GM19240 (cell line): ENCODE data around the gene QRSL1.
A peak's percentile ranks its signal among the peaks of the same experiment; 100 is the strongest.
"Not testable (repeated sequence)": the region's sequence is repeated elsewhere in the genome, so short reads cannot be mapped to it uniquely, and the experiment has no call there.

Experiments used
- DNase-seq: peaks from one replicate; pipeline ENCODE4 v3.0.0; 2011; ENCODE audit warnings: low spot score; ENCODE audit not compliant: insufficient read length

Gene QRSL1, protein sequence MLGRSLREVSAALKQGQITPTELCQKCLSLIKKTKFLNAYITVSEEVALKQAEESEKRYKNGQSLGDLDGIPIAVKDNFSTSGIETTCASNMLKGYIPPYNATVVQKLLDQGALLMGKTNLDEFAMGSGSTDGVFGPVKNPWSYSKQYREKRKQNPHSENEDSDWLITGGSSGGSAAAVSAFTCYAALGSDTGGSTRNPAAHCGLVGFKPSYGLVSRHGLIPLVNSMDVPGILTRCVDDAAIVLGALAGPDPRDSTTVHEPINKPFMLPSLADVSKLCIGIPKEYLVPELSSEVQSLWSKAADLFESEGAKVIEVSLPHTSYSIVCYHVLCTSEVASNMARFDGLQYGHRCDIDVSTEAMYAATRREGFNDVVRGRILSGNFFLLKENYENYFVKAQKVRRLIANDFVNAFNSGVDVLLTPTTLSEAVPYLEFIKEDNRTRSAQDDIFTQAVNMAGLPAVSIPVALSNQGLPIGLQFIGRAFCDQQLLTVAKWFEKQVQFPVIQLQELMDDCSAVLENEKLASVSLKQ

DNA sequence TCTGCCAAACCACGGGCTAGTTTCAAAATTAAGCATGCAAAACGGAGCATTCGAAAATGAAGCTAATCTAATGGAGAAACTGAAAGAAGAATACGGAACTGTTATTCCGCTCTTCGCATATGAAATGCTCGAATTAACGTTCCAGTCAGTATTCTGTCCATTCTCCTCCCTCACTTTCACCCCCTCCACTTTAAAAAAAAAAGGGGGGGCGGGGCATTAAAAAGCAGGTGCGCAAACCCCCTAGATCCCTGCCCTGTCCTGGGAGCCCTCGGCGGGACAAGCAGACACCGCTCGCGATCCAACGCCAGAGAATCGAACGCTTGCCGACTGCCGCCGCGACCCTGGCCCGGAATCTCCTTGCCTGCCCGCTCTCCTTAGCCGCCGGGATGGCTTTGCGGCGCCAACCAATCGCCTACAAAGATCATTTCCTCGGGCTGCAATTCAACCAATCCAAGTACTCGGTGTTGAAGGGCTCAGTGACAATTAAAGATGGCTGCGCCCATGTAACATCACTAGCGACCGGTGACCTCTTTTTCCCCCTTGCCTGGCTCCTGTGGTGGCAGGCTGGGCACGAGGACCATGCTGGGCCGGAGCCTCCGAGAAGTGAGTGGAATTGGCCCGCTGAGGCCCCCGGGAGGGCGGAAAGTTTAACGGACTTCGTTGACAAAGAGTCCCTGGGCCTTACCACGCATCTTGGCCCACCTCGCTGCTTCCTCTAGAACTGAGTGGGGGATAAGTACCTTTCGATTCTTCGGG lies at the start of gene QRSL1, which contains the start of gene RTN4IP1:
TSS of gene QRSL1 (plus strand) at position 476 of the 756 bp plus-strand sequence. CDS start at position 580, 104 bp downstream.
TSS of gene RTN4IP1 (minus strand) at position 396 of the 756 bp plus-strand sequence. CDS start 477 bp downstream, outside the sequence.
- DNase-seq, result peak; percentile 61

DNA sequence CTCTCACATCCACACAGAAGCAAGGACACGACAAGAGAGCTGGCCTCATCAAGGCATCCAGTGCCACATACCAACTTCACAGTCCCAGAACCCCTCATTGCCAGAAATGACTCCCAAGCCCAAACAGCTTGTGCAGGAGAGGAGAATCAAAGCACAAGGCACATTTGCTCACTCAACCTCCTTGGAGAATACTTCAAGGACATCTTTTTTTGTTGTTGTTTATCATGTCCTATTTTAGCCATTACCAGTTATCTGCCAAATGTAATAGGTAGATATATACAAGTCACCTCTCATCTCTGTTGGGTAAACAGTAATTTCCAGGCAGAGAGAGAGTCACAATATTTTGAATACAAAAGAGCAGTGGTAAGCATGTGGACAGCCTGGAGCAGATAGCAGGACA lies 47.9 kb upstream of the QRSL1 start:
- DNase-seq, result no peak

DNA sequence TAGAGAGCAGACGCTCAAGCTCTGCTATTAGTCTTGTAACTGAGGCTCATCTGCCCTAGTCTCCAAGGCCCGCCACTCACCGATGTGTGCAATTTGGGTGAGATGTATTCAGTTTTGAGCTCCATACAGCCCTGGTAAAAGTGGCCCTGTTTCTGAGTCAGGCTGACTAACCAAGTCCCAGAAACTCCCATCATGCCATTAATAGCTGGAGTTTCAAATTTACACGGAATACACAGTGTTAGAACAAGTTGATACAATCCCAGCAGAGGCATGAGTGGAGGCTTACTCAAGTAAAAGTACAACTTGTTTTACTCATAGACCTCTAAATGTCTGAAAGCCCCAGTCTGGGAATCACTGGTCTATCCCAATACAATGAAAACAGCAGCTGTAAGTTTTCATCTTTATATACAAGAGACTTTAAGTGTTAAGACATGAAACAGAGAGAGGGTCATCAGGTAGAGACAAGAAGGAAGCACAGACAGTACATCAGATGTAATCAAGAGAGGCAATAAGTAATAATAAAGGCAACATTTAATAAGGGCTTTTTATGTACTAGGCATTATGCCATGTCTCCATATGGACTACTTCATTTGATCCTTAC lies 42.5 kb upstream of the QRSL1 start:
- no peak for DNase-seq

DNA sequence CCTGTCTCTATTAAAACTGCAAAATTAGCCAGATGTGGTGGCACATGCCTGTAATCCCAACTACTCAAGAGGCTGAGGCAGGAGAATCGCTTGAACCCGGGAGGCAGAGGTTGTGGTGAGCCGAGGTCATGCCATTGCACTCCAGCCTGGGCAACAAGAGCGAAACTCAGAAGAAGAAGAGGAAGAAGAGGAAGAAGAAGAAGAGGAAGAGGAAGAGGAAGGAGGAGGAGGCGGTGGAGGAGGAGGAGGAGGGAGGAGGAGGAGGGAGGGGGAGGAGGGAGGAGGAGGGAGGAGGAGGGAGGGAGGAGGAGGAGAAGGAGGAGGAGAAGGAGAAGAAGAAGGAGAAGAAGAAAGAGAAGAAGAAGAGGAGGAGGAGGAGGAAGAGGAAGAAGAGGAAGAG lies 40.4 kb upstream of the QRSL1 start:
- DNase-seq, result not testable (repeated sequence)

DNA sequence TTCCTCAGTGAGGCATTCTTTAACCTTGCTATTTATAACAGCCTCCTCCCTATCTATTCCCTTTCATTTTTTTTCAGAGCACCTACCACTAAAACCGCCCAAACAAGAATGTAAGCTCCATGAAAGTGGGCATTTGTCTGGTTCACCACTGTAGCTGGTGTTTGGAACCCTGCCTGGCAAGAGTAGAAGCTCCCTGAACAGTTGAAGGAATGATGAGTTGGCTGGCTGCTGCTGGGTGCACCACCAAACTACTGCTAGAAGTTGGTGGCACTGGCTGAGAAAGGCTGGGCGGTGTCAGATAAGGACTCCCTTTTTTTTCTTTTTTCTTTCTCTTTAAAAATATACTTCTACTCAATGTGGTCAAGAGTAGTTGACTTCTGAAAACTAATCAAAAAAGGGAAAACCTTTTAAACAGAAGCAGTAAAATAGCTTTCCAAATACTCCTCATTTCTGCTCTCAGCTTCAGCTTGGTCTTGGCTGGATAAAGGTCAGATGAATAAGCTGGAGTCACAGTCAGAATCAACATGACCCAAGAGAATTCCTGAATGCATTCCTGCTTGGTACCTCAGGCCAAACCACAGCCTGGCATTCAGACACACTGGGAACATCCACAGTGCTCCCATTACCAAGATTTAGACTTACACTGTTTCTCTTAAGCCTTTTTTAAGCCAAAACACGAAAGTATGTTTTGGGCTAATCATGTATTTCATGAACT lies 38.1 kb upstream of the QRSL1 start:
- no peak for DNase-seq

DNA sequence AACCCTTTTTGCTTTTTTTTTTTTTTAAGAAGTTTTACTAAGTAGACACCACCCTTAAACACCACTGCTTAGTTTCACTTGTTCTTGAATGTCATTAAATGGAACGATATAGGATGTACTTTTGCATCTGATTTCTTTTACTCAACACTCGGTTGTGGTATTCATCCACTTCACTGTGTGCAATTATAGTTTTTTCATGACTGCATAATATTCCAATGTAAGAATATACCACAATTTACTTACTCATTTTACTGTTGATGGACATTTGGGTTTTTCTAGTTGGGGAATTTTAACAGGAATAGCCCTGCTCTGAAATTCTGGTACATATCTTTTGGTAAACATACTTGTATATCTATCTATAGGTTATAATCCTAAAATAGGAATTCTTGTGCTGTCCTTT lies 29.9 kb upstream of the QRSL1 start:
- DNase-seq, result no peak

DNA sequence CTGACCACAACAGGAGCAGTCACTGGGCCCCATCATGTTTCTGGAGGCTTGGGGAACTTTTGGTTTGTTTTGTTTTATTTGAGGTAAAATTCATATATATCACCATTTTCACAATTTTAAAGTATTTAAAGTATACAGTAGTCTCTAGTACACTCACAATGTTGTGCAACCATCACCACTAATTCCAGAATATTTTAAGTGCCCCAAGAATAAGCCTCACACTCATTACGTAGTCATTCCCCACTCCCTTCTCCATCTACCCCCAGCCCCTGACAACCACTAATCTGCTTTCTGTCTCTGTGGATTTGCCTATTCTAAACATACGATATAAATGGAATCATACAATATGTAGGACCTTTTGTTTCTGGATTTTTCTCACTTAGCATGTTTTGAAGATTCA lies 29.0 kb upstream of the QRSL1 start:
- DNase-seq, result no peak

DNA sequence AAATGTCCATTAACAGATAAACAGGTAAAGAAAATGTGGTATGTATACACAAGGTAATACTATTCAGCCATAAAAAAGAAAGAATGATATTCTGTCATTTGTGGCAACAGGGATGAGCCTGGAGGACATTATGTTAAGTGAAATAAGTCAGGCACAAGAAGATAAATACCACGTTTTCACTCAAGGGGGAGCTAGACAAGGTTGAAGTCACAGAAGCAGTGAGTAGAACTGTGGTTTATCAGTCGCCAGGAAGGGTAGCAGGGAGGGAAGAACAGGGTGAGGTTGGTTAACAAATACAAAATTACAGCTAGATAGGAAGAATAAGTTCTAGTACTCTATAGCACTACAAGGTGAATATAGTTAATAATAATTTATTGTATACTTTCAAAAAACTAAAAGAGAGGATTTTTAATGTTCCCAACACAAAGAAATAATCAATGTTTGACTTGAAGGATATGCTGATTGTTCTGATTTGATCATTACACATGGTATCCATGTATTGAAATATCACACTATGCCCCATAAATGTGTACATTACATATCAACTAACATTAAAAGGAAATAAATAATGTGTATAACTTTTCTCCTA lies 21.2 kb upstream of the QRSL1 start:
- no peak for DNase-seq

DNA sequence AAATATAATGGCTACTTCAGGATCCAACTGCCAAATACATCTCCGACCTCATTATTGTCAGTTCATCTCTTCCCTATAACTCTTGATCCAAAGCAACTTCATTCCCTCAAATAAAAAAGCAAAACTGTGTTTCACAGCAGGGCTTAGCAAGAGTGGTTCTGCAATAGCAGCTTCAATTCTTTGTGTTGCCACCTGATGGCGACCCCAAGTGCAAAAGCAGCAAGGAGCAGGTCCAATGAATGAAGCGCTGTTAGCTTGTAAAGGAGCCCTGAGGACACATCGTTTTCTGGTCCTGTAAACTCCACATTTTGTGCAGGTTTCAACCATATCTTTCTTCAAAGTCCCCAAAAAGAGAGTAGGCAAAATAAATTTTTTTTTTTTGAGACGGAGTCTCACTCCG lies 19.7 kb upstream of the QRSL1 start:
- DNase-seq, result no peak

DNA sequence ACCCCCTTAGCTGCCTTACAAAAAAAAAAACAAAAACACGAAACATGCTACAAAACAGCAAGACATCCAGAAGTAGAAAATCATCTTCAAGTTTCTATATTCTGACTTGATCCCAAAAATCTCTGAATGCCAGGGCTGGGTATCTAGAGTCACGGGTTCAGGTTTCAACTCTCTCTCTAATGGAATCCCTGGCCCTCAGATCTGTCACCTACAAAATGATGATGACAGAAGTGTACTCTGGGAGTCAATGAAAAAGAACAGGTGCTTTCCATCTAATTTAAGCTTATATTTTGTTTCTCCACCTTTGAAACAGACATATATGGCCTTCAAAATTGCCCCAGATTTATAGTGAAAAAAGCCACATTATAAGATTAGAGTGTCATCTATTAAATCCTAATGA lies 18.3 kb upstream of the QRSL1 start:
- DNase-seq, result no peak

DNA sequence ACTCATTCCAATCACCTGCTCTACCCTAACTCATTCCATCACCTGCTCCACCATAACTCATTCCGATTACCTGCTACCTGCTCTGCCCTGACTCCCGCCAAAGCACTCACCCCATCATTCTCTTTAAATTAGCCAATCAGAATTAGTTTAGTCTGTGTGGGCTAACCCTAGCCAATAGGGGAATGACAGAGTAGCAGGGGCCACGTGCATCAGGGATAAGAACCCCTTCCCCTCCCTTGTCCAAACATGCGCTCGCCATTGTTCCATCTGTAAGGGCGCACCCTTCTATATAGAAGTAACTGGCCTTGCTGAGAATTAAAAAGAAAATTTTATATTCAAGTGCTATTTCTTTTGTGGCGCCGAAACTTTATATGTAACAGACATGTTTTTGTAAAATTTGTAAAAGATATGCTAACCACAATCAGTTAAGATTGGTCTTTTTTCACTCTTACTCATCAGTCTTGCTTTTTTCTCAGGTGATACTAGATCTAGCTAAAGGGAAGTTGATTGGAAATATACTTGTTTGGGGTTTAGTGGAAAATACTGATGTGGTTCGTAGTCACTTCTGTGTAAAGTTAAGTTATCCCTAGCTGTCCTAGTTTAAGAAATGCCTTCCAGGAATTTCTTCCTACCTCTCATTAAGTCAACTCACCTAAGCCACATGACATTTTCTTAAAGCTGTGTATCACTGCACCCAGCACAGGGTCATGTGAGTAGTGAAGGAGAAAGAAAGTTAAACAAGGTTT lies 16.5 kb upstream of the QRSL1 start:
- DNase-seq, result no peak

DNA sequence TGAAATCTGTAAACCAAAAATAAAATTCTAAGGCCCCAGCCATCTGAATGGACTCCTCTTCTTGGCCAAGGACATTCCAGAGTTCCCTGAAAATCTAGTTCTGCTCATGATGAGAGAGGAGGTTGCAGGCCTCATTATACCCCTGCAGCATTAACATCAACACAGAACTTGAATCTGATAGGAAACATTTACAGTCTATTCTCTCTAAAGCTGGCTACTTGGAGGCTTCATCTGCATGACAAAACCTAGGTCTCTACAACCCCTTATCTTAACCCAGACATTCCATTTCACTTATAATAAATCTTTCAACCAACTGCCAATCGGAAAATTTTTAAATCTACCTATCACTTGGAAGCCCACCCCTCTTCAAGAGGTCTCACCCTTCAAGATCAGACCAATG lies 15.8 kb upstream of the QRSL1 start:
- DNase-seq, result no peak

DNA sequence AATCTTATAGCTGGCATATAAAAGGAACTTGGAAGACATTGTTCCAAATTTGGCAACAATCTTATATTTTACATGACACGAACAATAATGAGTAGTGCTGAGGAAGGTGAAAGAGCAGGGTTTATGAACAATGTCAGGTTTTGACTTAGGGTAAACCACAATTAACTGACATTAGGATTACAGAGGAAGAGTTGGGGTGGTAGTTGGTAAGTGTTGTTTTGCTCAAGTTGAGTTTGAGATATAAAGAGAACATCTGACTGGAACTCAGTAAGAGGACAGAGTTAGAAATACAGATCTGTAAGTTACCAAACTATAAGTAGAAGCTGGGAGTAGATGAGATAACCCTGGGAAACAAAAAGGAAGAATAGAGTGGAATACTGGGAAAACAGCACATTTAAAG lies 15.2 kb upstream of the QRSL1 start:
- no peak for DNase-seq

DNA sequence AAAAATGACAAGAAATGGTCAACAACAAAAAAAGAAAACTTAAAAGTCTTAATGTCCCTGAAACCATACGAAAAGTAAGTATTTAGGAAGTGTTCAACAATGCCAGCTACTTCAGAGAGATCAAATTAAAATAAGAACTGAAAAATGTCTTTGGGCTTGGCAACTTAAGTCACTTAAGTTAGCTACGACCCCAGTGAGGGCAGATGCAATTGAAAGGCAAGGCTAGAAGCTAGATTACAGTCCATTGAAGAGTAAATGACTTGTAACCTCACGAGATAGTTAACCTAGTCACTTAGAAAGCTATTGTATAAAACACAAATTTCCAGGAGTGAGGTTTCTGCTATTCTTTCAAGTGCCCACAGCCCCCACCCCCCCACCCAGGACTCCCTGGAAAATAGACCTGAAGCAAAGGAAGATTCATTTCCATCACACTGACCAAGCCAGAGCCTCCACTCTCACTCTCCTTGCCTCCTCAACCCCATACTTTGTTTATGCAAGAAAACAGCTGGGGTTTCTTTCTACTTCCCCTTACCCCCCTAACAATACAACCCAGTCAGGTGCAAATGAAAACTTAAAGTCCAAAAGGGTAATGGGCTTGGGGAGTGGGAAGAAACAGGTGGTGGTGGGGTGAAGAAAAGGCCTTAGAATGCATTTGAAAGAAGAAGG lies 14.7 kb upstream of the QRSL1 start:
- no peak for DNase-seq

DNA sequence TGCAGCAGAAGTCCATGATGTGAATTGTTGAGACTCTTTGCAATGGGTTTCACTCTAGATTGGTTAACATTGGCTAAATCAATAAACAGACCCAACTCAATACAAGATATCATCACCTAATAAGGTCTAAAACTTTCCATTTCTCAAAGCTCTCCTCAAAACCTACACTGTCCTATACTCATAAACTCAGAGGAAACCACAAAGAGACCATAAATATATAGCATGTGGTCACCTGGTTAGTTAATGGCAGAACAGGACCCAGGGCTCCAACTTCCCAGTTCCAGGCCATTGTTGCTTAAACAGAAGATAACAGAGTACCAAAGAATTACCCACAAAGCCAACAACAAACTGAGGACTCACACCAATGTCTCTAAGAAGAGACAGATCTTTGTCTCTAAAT lies 12.1 kb upstream of the QRSL1 start:
- DNase-seq, result no peak

DNA sequence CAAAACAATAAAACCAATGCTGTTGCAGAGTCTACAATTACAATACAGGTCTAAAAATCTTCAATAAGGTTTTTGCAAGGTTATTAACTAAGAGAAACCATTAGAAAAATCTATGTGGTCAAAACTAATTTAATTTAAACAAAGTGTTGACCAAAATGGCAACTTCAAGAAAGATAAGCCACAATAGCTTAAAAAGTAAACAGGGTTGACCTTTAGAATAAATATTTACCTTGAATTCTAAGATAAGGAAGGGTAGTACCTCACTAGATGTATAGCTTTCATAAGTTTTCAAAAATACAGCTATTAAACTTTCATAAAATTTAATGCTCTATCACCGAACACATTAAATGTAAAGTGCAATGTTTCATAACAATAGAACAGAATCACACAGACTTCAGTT lies 11.5 kb upstream of the QRSL1 start:
- DNase-seq, result no peak

DNA sequence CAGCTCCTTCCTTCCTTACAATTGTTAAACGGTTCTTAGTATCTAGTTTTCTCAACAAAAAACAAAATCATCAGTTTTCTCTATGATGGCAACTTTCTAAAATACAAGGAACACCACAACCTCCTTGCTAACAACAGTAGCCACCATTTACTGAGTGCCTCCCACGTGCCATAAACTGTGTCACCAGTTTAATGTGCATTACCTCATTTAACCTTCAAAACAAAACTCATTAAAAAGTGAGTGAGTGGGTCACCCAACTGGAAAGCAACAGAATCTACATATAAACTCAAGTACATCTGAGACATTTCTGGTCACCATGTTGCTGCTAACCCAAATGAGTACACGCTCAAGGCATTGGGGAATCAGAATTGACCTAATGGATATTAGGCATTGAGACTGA lies 11.1 kb upstream of the QRSL1 start:
- no peak for DNase-seq

DNA sequence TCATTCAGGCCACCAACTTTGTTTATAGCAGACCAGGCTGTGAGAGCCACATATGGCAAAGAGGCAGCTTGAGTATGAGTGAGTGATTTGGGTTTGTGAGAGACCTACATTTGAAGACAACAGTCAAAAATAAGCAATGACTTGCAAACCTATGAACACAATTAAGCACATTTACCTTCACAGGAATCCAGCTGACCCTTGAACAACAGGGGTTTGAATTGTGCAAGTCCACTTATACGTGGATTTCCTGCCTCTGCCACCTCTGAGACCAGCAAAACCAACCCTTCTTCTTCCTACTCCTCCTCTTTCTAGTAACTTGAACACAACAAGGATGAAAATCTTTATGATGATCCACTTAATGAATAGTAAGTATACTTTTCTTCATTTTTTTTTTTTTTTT lies 10.2 kb upstream of the QRSL1 start:
- DNase-seq, result no peak

DNA sequence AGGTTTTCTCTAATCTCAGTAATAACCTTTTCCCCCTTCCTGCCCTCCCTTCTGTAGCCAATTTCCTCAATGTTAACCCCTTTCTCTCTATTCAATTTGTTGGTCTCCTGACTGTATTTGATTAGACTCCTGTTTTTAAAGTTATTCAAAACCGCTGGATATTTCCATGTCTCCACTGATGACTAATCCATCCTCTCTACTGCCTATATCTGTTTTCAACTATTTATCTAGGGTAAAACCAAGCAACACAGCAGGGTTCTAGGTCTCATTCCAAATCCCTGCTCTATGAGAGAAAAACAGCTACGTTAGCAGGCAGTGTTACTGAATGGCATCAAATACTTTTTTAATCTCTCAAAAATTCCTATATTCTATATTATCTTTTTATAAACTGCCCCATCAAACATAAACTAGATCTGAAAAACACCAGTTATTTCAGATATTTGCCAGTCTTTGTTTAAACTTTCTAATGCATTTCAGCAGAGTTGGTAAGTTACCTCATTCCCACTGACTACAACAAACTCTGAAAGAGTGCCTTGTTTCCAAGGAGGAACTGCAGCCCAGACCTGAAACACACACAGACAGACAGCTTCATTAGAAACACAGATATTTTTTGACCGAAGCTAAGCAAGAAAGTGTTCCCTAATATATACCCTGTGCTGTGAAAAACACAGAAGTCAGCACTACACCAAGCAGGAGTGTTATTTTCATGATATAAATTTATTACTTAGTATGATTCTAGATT lies 8.3 kb upstream of the QRSL1 start:
- DNase-seq, result no peak
